Naive thymus-derived CD8-positive, alpha-beta T cell (primary cell): ENCODE results near the gene ATXN3. TPM values are rescaled to one million over a fixed set of nuclear protein-coding genes. Genes with fewer than 3 reads are reported as not detected.
A peak's percentile ranks its signal among the peaks of the same experiment; 100 is the strongest.
"Not testable (repeated sequence)": the region's sequence is repeated elsewhere in the genome, so short reads cannot be mapped to it uniquely, and the experiment has no call there.

Source experiments
- ATAC-seq, 2 donors: fragments of 150-1000 bp; cut with Tn5 transposase in 1 of 2; sonication (Bioruptor Pico), chemical (Tn5 transposase) in 1 of 2; 1 replicate in 1 of 2; 2 replicates in 1 of 2; pipeline ENCODE4 v1.10.0; 2021; ENCODE audit warnings: mild to moderate bottlenecking in 2 of 2, moderate library complexity in 2 of 2
- POLR2A ChIA-PET: fragments of 350-600 bp; sonication (Branson Sonifier 250); formaldehyde crosslinking; loops from one replicate; lab custom pipeline; 2021; ENCODE audit warnings: antibody characterized with exemption; lab: Charles Lee
- DNase-seq, 10 donors: peaks; one replicate each; pipeline versions ENCODE4 v3.0.0 to v3.0.0-alpha.2; 2020 to 2022
- H3K27ac Mint-ChIP-seq, 10 donors: one replicate each; pipeline ENCODE4 v1.8.0; 2020 to 2022; ENCODE audit warnings: mild to moderate bottlenecking in 10 of 10, mixed read lengths in 10 of 10, moderate library complexity in 4 of 10, inconsistent platforms in 1 of 10
- H3K27me3 Mint-ChIP-seq, 5 donors: one replicate each; pipeline ENCODE4 v1.8.0; 2021 to 2022; ENCODE audit warnings: mixed read lengths in 5 of 5
- H3K36me3 Mint-ChIP-seq, 3 donors: one replicate each; pipeline ENCODE4 v1.8.0; 2020 to 2022; ENCODE audit warnings: mixed read lengths in 3 of 3, mild to moderate bottlenecking in 2 of 3, inconsistent platforms in 1 of 3
- H3K4me1 Mint-ChIP-seq, 4 donors: one replicate each; pipeline ENCODE4 v1.8.0; 2021 to 2022; ENCODE audit warnings: mixed read lengths in 4 of 4
- H3K4me3 Mint-ChIP-seq, 10 donors: one replicate each; pipeline ENCODE4 v1.8.0; 2020 to 2022; ENCODE audit warnings: mild to moderate bottlenecking in 10 of 10, mixed read lengths in 10 of 10, moderate library complexity in 6 of 10, inconsistent platforms in 1 of 10
- H3K9me3 Mint-ChIP-seq, 9 donors: one replicate each; pipeline ENCODE4 v1.8.0; 2020 to 2022; ENCODE audit warnings: mixed read lengths in 9 of 9, mild to moderate bottlenecking in 3 of 9, inconsistent platforms in 1 of 9, moderate library complexity in 1 of 9
- polyA plus RNA-seq, 3 donors: library from polyadenylated mRNA; unstranded; fragments of 300-500 nt; fragmentation: Illumina TruSeq; gene quantifications; one replicate each; pipeline ENCODE4 v1.2.3, GENCODE V29; 2021
- total RNA-seq, 8 experiments: library from RNA in 2 of 8; stranded (reverse) in 2 of 8; gene quantifications; one replicate each; pipeline ENCODE4 v1.2.3 and lab custom pipeline; 2021 to 2026

The ATXN3 gene
- total and polyA plus RNA-seq, 5 experiments from 2014 or later = 11.3 to 59.3 (median 15.5) TPM

DNA sequence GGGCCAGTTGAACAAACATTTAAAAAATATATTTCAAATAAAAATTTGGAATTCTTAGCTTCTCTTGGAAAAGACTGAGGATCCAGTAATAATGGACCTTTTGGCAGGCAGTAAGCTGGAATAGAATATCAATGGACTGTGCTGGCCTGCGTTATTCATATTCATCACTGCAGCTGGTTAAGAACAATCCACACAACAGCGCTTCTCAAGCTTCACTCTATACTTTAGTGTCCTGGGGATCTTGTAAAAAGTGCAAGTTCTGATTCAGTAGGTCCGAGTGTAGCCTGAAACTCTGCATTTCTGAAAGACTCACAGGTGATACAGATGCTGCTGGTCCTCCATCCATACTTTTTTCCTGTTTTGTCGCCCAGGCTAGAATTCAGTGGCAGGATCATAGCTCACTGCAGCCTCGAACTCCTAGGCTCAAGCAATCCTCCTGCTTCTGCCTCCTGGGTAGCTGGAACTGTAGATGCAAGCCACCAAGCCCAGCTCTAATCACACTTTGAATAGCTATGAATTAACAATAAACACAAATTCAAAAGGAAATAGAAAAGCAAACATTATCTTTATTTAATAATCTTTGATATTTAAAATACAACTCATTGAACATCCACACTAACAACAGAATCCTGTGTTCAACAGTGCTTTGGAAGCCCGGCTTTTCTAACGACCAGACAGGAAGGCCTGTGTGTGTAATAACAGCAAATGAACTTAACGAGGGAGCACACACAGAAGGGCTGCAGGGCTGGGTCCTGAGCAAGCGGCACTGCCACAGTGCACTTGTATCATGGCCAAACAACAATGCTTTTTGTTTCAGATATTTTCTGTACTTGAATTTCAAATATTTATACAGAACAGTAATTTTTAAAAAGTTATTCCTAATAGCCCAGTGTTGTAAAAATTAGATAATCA is 48.1 kb downstream of the ATXN3 start:
- POLR2A ChIA-PET = interaction anchor here (0.7 to 0.8 kb wide), 2 partner anchors 18 to 441 kb away, joined by 3 to 4 read pairs; no protein-coding TSS in a partner anchor
- Mint-ChIP-seq H3K9me3 (no peaks in the 10 kb centered on the region), H3K36me3 (peaks cover 0 to 6% (median 2%) of the 10 kb centered on the region in 3 donors)

DNA sequence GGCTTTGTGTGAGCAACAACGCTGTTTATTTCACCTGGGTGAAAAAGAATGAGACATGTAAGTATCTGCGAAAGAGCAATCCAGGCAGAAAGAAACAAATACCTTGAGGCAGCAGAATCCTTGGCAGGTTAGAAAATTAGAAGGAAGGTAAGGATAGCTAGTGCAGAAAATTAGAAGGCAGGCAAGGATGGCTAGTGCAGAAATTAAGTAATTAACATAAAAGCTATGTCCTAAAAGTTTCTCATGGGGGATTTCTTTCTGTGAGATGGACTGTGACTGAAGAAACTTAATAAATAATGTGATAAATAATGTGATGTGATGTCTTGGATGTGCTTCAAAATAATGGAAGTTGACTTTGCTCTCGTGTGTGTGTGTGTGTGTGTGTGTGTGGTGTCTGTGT is 56.6 kb downstream of the ATXN3 start:
- Mint-ChIP-seq H3K27ac (peak overlapping the region in 2 of 10 donors; percentile 20 to 93), H3K4me1 (peaks cover 0 to 11% (median 0%) of the 10 kb centered on the region in 4 donors), H3K27me3 (no peaks in the 10 kb centered on the region), H3K36me3 (peaks cover 15 to 23% (median 23%) of the 10 kb centered on the region in 3 donors), H3K4me3 (no peak overlapping the region), H3K9me3 (peaks cover 0 to 19% (median 13%) of the 10 kb centered on the region in 9 donors)
- POLR2A ChIA-PET = interaction anchor here (1.2 kb wide), 1 partner anchor 10 kb away, joined by 7 read pairs; the partner anchor contains the start of gene TRIP11
- no peak for DNase-seq
- no peak for ATAC-seq

More for the DNA sequence above, 48.1 kb downstream of the ATXN3 start:
- DNase-seq (no peak), ATAC-seq (no peak)
- Mint-ChIP-seq H3K4me3 (no peak overlapping the region), H3K27me3 (no peaks in the 10 kb centered on the region), H3K27ac (peak overlapping the region in 1 of 10 donors; percentile 29), H3K4me1 (no peaks in the 10 kb centered on the region)

DNA sequence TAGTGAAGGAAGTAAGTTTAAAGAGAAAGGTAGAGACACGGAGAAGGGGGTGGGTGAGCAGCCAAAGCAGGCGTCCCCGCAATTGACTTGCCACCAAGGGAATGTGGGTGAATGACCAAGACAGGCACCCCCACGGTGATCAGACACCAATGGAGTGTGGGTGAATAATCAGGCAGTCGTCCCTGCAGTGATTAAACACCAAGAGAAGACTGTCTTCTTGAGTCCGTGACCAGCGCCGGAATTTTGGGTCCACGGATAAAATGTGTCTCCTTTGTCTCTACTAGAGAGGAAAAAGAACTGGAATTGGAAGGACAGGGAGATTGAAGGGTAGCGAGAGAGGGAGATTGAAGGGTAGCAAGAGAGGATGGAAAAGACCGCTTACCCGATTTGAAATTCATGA is 57.2 kb downstream of the ATXN3 start:
- peaks cover 15 to 23% (median 23%) of the 10 kb centered on the region in 3 donors for H3K36me3 Mint-ChIP-seq
- DNase-seq, H3K4me3 Mint-ChIP-seq, POLR2A ChIA-PET, H3K27me3 Mint-ChIP-seq, ATAC-seq: not testable (repeated sequence)
- peaks cover 0 to 11% (median 0%) of the 10 kb centered on the region in 4 donors for H3K4me1 Mint-ChIP-seq
- H3K9me3 Mint-ChIP-seq = peaks cover 0 to 19% (median 13%) of the 10 kb centered on the region in 9 donors
- peak overlapping the region in 1 of 10 donors; percentile 93 for H3K27ac Mint-ChIP-seq

DNA sequence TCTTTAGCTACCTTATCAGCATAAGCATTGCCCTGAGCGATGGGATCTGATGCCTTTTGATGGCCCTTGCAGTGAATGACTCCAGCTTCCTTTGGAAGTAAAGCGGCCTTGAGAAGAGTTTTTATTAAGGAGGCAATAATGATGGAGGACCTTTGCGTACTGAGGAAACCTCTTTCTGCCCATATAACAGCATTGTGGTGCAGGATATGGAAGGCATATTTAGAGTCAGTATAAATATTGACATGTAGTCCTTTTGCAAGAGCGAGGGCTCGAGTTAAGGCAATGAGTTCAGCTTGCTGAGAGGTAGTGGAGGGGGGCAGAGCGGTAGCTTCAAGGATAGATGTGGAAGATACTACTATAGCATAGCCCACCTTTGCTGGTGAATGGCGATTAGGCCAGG is 60.5 kb downstream of the ATXN3 start:
- H3K4me3 Mint-ChIP-seq, H3K4me1 Mint-ChIP-seq, POLR2A ChIA-PET, H3K27me3 Mint-ChIP-seq, ATAC-seq, DNase-seq, H3K27ac Mint-ChIP-seq: not testable (repeated sequence)
- H3K36me3 Mint-ChIP-seq = peaks cover 15 to 23% (median 23%) of the 10 kb centered on the region in 3 donors
- peaks cover 0 to 19% (median 13%) of the 10 kb centered on the region in 9 donors for H3K9me3 Mint-ChIP-seq

DNA sequence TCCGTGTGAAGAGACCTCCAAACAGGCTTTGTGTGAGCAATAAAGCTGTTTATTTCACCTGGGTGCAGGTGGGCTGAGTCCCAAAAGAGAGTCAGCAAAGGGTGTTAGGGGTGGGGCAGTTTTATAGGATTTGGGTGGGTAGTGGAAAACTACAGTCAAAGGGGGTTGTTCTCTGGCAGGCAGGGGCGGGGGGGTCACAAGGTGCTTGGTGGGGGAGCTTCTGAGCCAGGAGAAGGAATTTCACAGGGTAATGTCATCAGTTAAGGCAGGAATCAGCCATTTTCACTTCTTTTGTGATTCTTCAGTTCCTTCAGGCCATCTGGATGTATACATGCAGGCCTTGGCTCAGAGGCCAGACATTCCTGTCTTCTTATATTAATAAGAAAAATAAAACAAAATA is 64.6 kb downstream of the ATXN3 start:
- H3K36me3 Mint-ChIP-seq, ATAC-seq, POLR2A ChIA-PET, H3K27me3 Mint-ChIP-seq, H3K9me3 Mint-ChIP-seq, DNase-seq: not testable (repeated sequence)
- Mint-ChIP-seq H3K4me1 (peaks cover 19 to 40% (median 30%) of the 10 kb centered on the region in 4 donors), H3K27ac (peak overlapping the region in 4 of 10 donors; percentile 34 to 98 (median 71)), H3K4me3 (peak overlapping the region in 5 of 10 donors; percentile 5 to 59 (median 43))

DNA sequence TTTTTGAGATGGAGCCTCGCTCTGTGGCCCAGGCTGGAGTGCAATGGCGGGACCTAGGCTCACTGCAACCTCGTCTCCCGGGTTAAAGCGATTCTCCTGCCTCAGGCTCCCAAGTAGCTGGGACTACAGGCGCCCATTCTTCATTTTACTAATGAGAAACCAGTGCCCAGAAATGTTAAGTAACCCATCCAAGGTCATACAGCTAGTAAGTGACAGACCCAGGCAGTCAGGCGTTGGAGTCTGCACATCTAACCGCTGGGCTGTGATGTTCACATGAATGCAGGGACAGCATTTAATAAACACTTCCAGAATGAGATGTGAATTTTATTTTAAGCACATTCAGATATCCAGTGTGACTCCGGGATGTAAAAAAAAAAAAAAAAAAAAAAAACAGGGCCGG is 65.2 kb downstream of the ATXN3 start:
- POLR2A ChIA-PET = interaction anchor here (1.1 to 2.4 kb wide), 2 partner anchors 81 to 174 kb away, joined by 3 to 31 read pairs; partner anchors contain the start of genes CPSF2, NDUFB1 and TC2N
- Mint-ChIP-seq H3K4me1 (peaks cover 21 to 45% (median 35%) of the 10 kb centered on the region in 4 donors), H3K36me3 (peaks cover 0 to 6% (median 0%) of the 10 kb centered on the region in 3 donors), H3K27ac (peak overlapping the region in 7 of 10 donors; percentile 34 to 99 (median 98)), H3K9me3 (no peaks in the 10 kb centered on the region), H3K4me3 (peak overlapping the region in 7 of 10 donors; percentile 5 to 97 (median 55)), H3K27me3 (no peaks in the 10 kb centered on the region)
- no peak for ATAC-seq
- DNase-seq = no peak

DNA sequence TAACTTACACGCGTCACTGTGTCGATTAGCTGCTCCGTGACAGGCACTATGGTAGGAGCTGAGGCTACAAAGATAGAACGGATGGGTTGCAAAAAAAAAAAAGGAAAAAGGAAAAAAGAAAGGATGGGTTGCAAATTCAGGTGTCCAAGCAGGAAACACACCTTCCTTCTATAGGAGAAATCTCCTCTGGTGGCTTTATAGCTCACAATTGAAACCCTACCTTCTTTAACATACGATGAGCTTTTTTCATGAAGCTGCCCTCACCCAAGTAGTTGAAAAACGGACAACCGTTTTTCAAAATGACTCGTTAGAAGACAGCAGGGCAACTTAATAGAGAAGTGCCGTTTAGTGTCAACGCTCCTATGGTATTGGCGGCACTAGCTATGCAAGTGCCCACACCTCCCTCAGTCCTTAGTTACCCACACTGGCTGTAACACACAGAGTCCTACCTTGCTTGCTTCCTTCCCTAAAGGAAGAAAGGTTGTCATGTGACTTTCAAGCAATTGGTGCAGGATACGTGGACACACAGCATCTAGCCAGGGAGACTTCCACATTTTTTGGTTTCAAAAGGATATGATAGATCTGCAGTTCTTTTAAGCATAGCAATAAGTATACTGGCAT is 65.8 kb downstream of the ATXN3 start:
- no peaks in the 10 kb centered on the region for H3K9me3 Mint-ChIP-seq
- peak overlapping the region in 9 of 10 donors; percentile 96 to 99 (median 98) for H3K27ac Mint-ChIP-seq
- ATAC-seq = peak; percentile 5 to 9
- H3K4me1 Mint-ChIP-seq = peaks cover 21 to 50% (median 38%) of the 10 kb centered on the region in 4 donors
- H3K27me3 Mint-ChIP-seq = no peaks in the 10 kb centered on the region
- H3K4me3 Mint-ChIP-seq = peak overlapping the region; percentile 95 to 99 (median 98)
- POLR2A ChIA-PET = interaction anchor here (0.6 to 2.4 kb wide), 23 partner anchors 10 to 1144 kb away, joined by 3 to 41 read pairs (median 4); partner anchors contain the start of genes ATXN3, CPSF2, GOLGA5 and LYSET
- H3K36me3 Mint-ChIP-seq = peaks cover 0 to 6% (median 3%) of the 10 kb centered on the region in 3 donors
- peak in 1 of 10 donors; percentile 2 for DNase-seq

DNA sequence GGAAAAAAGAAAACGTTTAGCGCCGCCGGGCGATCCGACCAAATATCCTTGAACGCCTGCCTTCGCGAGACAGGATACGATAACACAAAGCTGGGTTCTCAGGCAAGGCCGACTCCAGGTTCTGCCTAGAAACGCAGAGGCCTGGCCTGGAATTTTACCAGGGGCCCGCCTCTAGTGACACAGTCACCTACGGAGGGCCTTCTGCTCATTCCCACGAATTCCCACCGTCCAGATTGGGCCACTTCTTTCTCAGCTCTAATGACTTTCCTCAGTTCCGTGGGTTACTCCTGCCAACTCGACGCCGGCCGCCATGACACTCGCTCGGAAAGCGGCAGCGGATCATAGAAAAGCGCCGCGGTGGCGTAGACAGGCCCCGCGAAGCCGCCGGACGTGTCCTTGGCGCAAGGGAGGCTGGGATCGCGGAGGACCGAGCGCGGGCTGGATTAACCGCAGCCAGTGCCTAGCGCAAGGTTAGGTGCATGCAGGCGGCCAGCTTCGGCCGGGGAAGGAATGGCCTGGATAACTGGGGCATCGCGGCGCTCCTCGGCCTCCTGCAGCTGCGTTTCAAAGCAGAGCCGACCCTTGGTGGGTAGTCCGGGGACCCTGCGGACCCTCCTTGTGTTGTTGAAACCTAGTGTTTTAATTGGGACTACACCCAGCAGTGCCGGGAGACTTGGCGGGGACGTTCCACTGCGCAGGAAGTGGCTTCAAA is 66.5 kb downstream of the ATXN3 start, which contains the start of gene TRIP11:
Gene TRIP11 (minus strand): TSS at position 341 of the 712 bp plus-strand sequence. CDS start 374 bp downstream, outside the sequence.
- Mint-ChIP-seq H3K9me3 (no peaks in the 10 kb centered on the region), H3K27ac (peak within 1 kb of the TSS in 9 of 10 donors; percentile 96 to 99 (median 98)), H3K4me1 (peaks cover 21 to 53% (median 40%) of the 10 kb centered on the region in 4 donors), H3K27me3 (no peaks in the 10 kb centered on the region), H3K4me3 (peak within 1 kb of the TSS; percentile 95 to 99 (median 98)), H3K36me3 (peaks cover 0 to 6% (median 3%) of the 10 kb centered on the region in 3 donors)
- DNase-seq = peak; percentile 82 to 99 (median 94)
- POLR2A ChIA-PET = interaction anchor here (0.6 to 2.4 kb wide), 24 partner anchors 10 to 1145 kb away, joined by 3 to 41 read pairs (median 4); partner anchors contain the start of genes ATXN3, CPSF2, GOLGA5 and LYSET
- ATAC-seq = peak; percentile 89 to 90

DNA sequence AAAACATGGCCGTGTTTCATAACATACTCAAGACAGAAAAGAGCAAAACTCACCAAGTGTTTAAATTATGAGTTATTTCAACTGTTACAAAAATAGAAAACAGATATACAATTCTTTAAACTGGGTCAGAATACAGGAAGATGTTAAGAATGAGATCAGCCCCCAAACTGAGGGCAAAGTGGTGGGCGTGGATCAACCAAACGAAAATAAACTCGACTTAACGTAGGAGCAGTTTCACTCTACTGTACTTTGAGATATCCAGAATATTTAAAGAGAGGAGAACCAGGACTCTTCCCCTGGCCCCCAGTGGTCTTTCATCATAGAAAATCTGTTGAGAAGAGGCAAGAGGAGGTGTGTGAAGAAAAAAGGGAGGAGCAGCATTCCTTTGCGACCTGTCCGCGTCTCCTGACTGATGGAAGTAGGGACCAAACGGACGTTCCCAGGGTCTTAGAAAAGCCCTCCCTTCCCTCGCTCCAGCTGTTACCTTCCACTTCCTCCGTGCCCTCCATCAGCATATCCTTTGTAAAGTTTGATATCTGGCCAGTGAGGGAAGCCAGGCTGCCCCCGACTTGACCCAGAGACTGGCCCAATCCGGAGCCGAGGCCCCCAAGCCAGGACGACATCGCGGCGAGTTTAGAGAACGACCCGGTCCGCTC is 67.2 kb downstream of the ATXN3 start:
- H3K4me1 Mint-ChIP-seq = peaks cover 21 to 56% (median 44%) of the 10 kb centered on the region in 4 donors
- DNase-seq (peak in 6 of 10 donors; percentile 10 to 35 (median 25)), ATAC-seq (peak; percentile 0 to 2)

DNA sequence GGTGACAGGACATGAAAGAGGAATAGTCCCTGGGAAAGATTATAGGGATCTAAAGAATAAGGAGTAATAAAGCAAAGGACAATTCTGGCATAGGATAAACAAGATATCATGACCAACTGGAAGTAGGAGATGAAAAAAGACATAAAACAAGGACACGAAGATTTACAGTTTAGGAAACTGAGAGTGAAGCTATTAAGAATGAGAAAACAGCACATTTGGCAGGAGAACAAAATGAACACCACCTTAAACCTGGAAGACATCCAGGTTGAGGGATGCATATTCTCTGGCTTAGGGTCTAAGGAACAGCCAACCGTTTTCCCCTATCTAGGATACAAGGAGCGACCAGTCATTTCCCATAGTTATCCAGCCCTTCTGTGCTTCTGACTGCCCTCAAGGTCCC is 68.4 kb downstream of the ATXN3 start:
- H3K27ac Mint-ChIP-seq = peak overlapping the region in 9 of 10 donors; percentile 1 to 98 (median 61)
- H3K27me3 Mint-ChIP-seq = no peaks in the 10 kb centered on the region
- H3K9me3 Mint-ChIP-seq = no peaks in the 10 kb centered on the region
- H3K36me3 Mint-ChIP-seq = peaks cover 0 to 6% (median 3%) of the 10 kb centered on the region in 3 donors
- peaks cover 26 to 66% (median 54%) of the 10 kb centered on the region in 4 donors for H3K4me1 Mint-ChIP-seq
- no peak for DNase-seq
- POLR2A ChIA-PET = interaction anchor here (1.1 kb wide), 1 partner anchor 526 kb away, joined by 3 read pairs; no protein-coding TSS in a partner anchor
- peak overlapping the region; percentile 72 to 99 (median 96) for H3K4me3 Mint-ChIP-seq
- ATAC-seq = no peak

More for the DNA sequence above, 67.2 kb downstream of the ATXN3 start:
- no peaks in the 10 kb centered on the region for H3K27me3 Mint-ChIP-seq
- H3K36me3 Mint-ChIP-seq = peaks cover 0 to 6% (median 3%) of the 10 kb centered on the region in 3 donors
- POLR2A ChIA-PET = interaction anchor here (1.1 to 2.4 kb wide), 15 partner anchors 11 to 1146 kb away, joined by 3 to 41 read pairs (median 4); partner anchors contain the start of genes ATXN3, CPSF2, GOLGA5 and LYSET
- H3K4me3 Mint-ChIP-seq = peak overlapping the region; percentile 95 to 99 (median 98)
- H3K27ac Mint-ChIP-seq = peak overlapping the region in 9 of 10 donors; percentile 96 to 99 (median 98)
- H3K9me3 Mint-ChIP-seq = no peaks in the 10 kb centered on the region
